HG03135 (cell line): Measurements from ENCODE around the gene GNMT.
A peak's percentile ranks its signal among the peaks of the same experiment; 100 is the strongest.

Experiments used
- ATAC-seq: cut with Tn5 transposase; IDR thresholded peaks from one replicate; pipeline ENCODE4 v1.9.1; 2021; ENCODE audit warnings: mild to moderate bottlenecking, moderate library complexity; ENCODE audit not compliant: unreplicated experiment

The GNMT gene

DNA sequence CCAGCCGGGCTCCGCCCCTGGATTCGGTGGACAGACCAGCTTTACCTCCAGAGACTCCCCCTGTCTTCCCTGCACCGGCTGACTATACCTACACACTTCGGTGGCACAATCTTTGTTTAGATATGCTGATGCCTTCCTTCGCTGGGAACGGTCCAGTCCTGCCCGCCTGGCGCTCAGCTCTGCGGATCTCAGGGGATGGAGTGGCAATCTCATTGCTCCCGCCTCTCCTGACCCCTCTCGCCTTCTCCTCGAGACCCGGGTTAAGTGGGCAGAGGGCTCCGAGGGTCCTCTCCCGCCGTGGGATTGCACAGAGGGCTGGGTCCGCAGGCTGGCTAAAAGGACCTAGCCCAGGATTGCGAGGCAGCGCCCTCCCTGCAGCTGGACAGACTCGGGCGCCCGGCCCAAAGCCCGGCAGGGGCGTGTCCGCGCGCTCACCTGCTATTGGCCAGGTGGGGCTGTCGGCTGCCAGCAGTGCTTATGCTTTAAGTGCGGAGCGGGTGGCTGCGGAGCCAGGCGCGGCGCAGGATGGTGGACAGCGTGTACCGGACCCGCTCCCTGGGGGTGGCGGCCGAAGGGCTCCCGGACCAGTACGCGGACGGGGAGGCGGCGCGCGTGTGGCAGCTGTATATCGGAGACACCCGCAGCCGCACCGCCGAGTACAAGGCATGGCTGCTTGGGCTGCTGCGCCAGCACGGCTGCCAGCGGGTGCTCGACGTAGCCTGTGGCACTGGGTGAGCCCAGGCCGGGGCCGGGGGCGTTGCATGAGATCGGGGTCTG, at the start of gene GNMT:
Gene GNMT (plus strand): TSS at position 512 of the 777 bp plus-strand sequence. CDS start 14 bp downstream, at position 526.
- no peak for ATAC-seq

- no peak for ATAC-seq
Measured at GRCh38 chr6:42911171-42912021, 49.2 kb upstream of the GNMT start.

DNA sequence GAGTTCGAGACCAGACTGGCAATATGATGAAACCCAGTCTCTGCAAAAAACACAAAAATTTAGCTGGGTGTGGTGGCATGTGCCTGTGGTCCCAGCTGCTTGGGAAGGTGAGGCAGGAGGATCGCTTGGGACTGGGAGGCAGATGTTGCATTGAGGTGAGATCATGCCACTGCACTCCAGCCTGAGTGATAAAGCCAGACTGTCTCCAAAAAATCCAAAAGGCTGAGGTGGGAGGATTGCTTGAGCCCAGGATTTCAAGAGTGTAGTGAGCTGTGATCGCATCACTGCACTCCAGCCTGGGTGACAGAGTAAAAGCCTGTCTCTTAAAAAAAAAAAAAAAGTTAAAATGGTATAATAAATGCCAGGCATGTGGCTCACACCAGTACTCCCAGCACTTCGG, 46.0 kb upstream of the GNMT start:
- ATAC-seq, result no peak

DNA sequence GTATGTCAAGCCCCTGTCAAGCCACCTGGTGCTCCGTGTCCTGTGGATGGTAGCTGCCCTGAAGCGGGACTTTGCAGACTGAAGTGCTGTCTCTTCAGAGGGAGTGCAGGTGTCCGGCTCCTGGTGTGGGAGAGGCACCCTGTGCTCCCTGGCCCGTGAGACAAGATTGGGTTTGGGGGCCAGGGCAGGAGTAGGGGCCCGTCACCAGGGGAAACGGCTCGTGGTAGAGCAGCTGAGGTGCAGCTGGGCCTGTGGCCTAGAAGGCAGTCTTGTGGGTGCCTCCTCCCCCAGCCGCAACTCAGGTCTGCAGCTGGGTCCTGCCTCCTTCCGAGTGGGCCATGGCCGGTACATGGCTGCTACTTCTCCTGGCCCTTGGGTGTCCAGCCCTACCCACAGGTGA, 44.8 kb upstream of the GNMT start, which contains the start of gene PTCRA:
Gene PTCRA (plus strand): TSS at position 322 of the 400 bp plus-strand sequence. CDS start 17 bp downstream, at position 339.
- no peak for ATAC-seq

DNA sequence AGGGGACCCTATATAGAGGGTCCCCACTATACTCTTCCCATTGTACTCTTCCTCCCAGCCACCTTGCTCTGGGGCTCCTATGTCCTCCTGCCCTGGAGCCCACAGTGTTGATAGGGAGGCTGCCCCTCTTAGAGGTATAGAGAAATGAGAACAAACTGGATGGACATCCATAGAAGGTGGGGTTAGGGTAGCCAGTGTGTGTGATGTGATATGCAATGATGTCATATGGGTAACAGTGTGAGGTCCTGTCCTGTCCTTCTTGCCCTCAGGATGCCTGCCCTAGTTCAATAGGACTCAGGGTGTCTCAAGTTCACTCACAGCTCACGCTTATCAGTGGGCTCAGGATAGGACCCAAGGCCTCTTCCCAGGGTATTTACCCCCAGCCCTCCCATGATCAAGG, 44.3 kb upstream of the GNMT start:
- no peak for ATAC-seq

DNA sequence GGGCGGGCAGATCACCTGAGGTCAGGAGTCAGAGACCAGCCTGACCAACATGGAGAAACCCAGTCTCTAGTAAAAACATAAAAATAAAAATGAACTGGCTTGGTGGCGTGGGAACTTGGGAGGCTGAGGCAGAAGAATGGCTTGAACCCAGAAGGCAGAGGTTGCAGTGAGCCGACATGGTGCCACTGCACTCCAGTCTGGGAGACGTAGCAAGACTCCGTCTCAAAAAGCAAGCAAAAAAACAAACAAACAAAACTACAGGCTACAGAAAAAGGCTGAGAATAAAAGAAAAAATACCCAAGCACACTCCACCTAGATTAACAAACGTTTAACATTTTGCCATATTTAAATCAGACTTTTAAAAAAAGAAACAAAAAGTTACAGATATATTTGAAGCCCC, 38.8 kb upstream of the GNMT start:
- ATAC-seq, result no peak

DNA sequence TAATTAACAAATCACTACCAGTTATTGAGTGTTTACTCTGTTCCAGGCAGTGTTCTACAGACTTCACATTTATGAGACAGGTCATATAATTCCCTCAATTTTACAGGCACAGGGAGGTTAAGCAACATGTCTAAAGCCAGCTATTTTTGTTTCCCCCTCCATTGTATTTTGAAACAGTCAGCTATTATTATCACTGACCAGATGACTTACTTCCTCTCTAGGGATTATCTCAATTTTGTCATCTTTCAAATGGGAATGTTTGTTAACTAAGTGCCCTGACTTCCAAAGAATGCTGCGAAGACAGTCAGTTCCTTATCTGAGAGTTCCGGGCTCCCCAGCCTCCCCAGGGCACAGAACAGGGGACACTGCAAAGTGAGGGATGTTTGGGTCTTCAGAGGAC, 36.9 kb upstream of the GNMT start:
- ATAC-seq, result no peak

GRCh38 chr6:42925248-42925857, 35.2 kb upstream of the GNMT start:
- ATAC-seq, result no peak

- peak; percentile 68 for ATAC-seq
Measured at GRCh38 chr6:42928986-42929820, 31.4 kb upstream of the GNMT start, which contains the start of gene CNPY3. TSS of gene CNPY3 (plus strand) at chr6:42929480. CDS start at chr6:42929571, 91 bp downstream.

GRCh38 chr6:42929821-42930360, 30.7 kb upstream of the GNMT start:
- peak; percentile 54 for ATAC-seq

DNA sequence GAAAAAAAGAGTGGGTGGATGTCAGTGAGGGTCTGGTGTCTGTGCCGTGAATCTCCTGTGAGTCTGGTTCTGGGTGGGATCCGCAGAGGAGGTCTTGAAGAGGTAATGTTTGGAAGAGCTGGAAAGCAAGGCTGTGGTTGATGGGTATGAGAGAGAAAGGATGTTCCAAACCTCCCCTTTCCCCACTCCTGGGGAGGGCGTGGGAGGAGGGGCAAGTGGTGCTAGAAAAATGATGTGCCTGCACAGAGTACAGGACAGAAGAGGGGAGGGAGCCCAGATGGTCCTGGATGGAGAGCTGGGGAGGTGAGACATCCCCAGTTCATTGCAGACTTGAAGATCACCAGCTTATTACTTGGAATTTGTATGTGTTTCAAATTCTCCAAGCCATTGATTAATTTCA, 28.1 kb upstream of the GNMT start:
- ATAC-seq, result no peak

GRCh38 chr6:42933205-42933604, 27.3 kb upstream of the GNMT start:
- no peak for ATAC-seq

GRCh38 chr6:42935322-42935721, 25.2 kb upstream of the GNMT start:
- ATAC-seq, result no peak

- no peak for ATAC-seq
Measured at GRCh38 chr6:42936398-42936797, 24.2 kb upstream of the GNMT start.

DNA sequence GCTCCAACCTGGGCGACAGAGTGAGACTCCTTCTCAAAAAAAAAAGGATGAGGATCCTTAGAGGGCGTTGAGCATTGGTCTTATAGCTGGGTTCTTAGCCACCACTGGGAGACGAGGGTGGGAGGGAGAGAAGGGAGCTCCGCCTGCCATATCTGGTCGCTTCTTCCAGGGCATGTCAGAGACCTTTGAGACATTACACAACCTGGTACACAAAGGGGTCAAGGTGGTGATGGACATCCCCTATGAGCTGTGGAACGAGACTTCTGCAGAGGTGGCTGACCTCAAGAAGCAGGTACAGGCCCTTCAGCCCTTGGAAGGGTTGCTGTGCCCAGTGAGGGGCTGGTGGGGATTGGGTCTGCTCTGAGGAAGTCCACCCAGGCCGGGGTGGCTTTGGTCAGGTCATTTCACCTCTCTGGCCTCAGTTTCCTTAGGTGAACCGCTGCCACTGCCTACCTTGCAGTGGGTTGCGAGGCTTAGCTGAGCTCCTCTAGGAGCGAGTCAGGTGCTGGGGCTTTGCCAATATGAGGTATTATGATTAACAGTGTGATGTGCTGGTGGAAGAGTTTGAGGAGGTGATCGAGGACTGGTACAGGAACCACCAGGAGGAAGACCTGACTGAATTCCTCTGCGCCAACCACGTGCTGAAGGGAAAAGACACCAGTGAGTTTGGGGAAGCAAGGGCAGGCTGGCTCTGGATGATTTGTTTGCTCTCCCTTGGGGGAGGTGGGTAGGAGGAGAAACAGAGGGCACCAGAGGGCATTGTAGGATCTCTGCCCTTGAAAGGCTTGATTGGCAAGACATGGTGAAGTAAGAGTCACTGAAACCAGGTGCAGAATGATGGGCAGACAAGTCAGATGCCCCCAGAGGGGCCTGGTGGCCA, 22.8 kb upstream of the GNMT start:
- ATAC-seq, result no peak

- no peak for ATAC-seq
Measured at GRCh38 chr6:42938428-42938796, 22.1 kb upstream of the GNMT start.

- ATAC-seq, result no peak
Measured at GRCh38 chr6:42938987-42939809, 21.4 kb upstream of the GNMT start.

DNA sequence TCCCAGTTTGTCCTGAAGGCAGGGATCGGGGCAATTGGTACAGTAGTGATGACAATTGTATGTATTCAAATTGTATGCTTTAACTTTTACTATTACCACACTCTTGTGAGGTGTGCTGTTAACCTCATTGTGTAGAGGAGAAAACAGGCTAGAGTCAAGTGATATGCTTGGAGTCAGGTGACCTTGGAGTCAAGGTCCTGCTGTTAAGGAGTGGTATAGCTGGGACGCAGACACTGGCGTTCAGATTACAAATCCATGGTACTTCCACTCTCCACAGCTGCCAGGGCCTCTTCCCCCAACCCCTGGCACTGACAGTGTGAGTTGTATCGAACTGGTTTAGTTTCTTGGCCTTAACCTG, 20.8 kb upstream of the GNMT start:
- ATAC-seq, result no peak
